Measurements from ENCODE around the gene IQGAP2.

Gene IQGAP2

DNA sequence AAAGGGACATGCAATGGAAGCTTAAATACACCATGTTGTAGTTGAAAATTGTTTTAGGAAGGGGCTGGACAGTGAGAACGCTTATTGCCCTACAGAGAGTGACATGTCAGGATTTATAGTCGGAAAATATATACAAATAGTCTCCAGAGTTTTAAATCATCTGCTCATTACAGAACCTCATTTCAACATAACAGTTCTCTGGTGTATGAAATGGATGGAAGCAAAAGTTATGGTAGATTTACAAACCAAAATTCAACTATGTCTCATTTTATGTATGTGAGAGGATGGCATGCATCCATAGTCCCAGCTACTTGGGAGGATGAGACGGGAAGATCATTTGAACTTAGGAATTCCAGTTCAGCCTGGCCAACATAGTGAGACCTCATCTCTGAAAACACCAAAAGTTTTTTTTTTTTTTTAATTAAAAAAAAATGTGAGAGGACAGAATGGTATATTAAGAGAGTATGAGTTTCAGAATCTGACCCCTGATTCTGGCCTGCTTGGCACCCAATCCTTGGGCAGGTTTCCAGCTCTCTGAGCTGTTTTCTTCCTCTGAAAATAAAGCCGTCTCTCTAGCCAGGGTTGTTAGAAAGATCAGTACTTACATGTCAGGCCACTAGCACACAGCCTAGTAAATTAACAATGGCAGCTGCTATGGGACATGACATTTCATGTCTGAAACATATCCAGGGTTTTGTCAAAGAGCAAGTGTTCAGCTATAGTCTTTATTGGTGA, 40.1 kb downstream of the IQGAP2 start:
- Histone ChIP-seq H3K18ac (ENCODE audit: low read length) (no peak overlapping the region), H2BK12ac (ENCODE audit: low read length) (no peak overlapping the region), H3K14ac (ENCODE audit: low read length) (no peak overlapping the region), H3K9me3 (replicated peaks in 1 of 2; ENCODE audit: control insufficient read depth in 2 of 2, insufficient read depth in 1 of 2, low read depth in 1 of 2, low read length in 2 of 2) (peaks cover 2 to 14% of the 10 kb centered on the region in 2 donors), H2BK15ac (ENCODE audit: low read length) (no peak overlapping the region), H3K4me2 (ENCODE audit: insufficient read depth, low read length, poor library complexity, severe bottlenecking) (no peak overlapping the region), H2AK5ac (ENCODE audit: low read depth, low read length) (no peak overlapping the region), H2BK5ac (ENCODE audit: low read length) (no peak overlapping the region), H4K8ac (ENCODE audit: low read depth, low read length) (no peak overlapping the region), H3K36me3 (replicated peaks in 1 of 2; ENCODE audit: control insufficient read depth in 2 of 2, insufficient read depth in 2 of 2, low read length in 2 of 2) (no peaks in the 10 kb centered on the region), H2AFZ (ENCODE audit: low read length) (no peak overlapping the region), H3K27ac (replicated peaks; ENCODE audit: low read length) (no peak overlapping the region), H2BK120ac (ENCODE audit: low read depth, low read length) (no peak overlapping the region), H4K91ac (ENCODE audit: low read depth, low read length, poor library complexity) (no peak overlapping the region), H3K27me3 (ENCODE audit: control insufficient read depth in 3 of 3, insufficient read depth in 3 of 3, low read depth in 1 of 3, low read length in 3 of 3) (no peaks in the 10 kb centered on the region), H3K79me1 (ENCODE audit: low read depth, low read length) (peaks cover 2% of the 10 kb centered on the region), H3K4ac (ENCODE audit: low read length) (no peak overlapping the region), H3K23ac (ENCODE audit: low read depth, low read length, poor library complexity) (no peak overlapping the region), H3K9ac (ENCODE audit: low read depth, low read length, poor library complexity) (no peak overlapping the region), H3K4me1 (ENCODE audit: control insufficient read depth in 2 of 2, insufficient read depth in 1 of 2, low read depth in 1 of 2, low read length in 2 of 2) (no peaks in the 10 kb centered on the region), H3K4me3 (ENCODE audit: low read length in 2 of 2) (no peak overlapping the region)
- no peak for DNase-seq (ENCODE audit: low spot score)
- no CpG with 5 or more reads among the region's 4 CpGs for WGBS, 2 donors (ENCODE audit: extremely low coverage in 2 of 2, insufficient read length in 2 of 2, insufficient replicate concordance in 1 of 2)

DNA sequence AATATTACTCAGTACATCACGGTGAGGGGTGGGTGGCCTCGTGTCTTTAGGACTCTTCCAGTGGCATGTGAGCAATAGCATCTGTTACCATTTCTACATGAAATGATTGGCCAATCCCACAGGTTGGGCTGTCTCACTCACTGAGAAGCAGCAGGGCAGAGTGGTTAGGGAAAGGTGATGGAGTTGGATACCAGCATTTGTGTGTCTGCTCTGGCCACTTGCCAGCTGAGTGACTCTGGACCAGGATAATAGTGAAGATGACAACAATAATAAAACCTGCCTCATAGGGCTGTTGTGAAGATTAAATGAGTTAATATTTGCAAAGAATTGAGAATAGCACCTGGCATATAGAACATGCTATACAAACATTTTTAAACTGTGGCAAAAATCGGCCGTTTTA, 42.0 kb downstream of the IQGAP2 start:
- H3K9ac ChIP-seq (ENCODE audit: low read depth, low read length, poor library complexity) = no peak overlapping the region
- H3K4me2 ChIP-seq (ENCODE audit: insufficient read depth, low read length, poor library complexity, severe bottlenecking) = no peak overlapping the region
- no peak overlapping the region for H3K23ac ChIP-seq (ENCODE audit: low read depth, low read length, poor library complexity)
- H4K91ac ChIP-seq (ENCODE audit: low read depth, low read length, poor library complexity) = no peak overlapping the region
- H2AK5ac ChIP-seq (ENCODE audit: low read depth, low read length) = no peak overlapping the region
- no peak overlapping the region for H3K18ac ChIP-seq (ENCODE audit: low read length)
- H4K8ac ChIP-seq (ENCODE audit: low read depth, low read length) = no peak overlapping the region
- H2BK120ac ChIP-seq (ENCODE audit: low read depth, low read length) = no peak overlapping the region
- H3K4ac ChIP-seq (ENCODE audit: low read length) = no peak overlapping the region
- no peak overlapping the region for H2AFZ ChIP-seq (ENCODE audit: low read length)
- peaks cover 2 to 5% of the 10 kb centered on the region in 2 donors for H3K9me3 ChIP-seq (replicated peaks in 1 of 2; ENCODE audit: control insufficient read depth in 2 of 2, insufficient read depth in 1 of 2, low read depth in 1 of 2, low read length in 2 of 2)
- no peaks in the 10 kb centered on the region for H3K27me3 ChIP-seq (ENCODE audit: control insufficient read depth in 3 of 3, insufficient read depth in 3 of 3, low read depth in 1 of 3, low read length in 3 of 3)
- no peak overlapping the region for H3K4me3 ChIP-seq (ENCODE audit: low read length in 2 of 2)
- H3K36me3 ChIP-seq (replicated peaks in 1 of 2; ENCODE audit: control insufficient read depth in 2 of 2, insufficient read depth in 2 of 2, low read length in 2 of 2) = peaks cover 0 to 7% of the 10 kb centered on the region in 2 donors
- H3K27ac ChIP-seq (replicated peaks; ENCODE audit: low read length) = no peak overlapping the region
- no CpG with 5 or more reads among the region's 4 CpGs for whole genome bisulfite sequencing, 2 donors (ENCODE audit: extremely low coverage in 2 of 2, insufficient read length in 2 of 2, insufficient replicate concordance in 1 of 2)
- no peak overlapping the region for H3K14ac ChIP-seq (ENCODE audit: low read length)
- H2BK5ac ChIP-seq (ENCODE audit: low read length) = no peak overlapping the region
- no peak overlapping the region for H2BK12ac ChIP-seq (ENCODE audit: low read length)
- no peaks in the 10 kb centered on the region for H3K4me1 ChIP-seq (ENCODE audit: control insufficient read depth in 2 of 2, insufficient read depth in 1 of 2, low read depth in 1 of 2, low read length in 2 of 2)
- no peaks in the 10 kb centered on the region for H3K79me1 ChIP-seq (ENCODE audit: low read depth, low read length)
- no peak overlapping the region for H2BK15ac ChIP-seq (ENCODE audit: low read length)
- no peak for DNase-seq (ENCODE audit: low spot score)

DNA sequence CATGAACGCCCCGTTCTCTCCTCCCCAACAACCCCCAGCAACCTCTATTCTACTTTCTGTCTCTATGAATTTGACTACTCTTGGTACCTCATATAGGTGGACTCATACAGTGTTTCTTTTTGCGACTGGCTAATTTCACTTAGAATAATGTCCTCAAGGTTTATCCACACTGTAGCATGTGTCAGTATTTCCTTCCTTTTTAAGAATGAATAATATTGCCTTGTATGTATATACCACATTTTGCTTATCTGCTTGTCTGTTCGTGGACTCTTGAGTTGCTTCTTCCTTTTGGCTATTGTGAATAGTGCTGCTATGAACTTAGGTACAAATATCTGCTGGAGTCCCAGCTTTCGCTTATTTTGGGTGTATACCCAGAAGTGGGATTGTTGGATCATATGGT, 42.7 kb downstream of the IQGAP2 start:
- Histone ChIP-seq H3K4me3 (ENCODE audit: low read length in 2 of 2) (no peak overlapping the region), H3K9ac (ENCODE audit: low read depth, low read length, poor library complexity) (no peak overlapping the region), H3K9me3 (replicated peaks in 1 of 2; ENCODE audit: control insufficient read depth in 2 of 2, insufficient read depth in 1 of 2, low read depth in 1 of 2, low read length in 2 of 2) (no peaks in the 10 kb centered on the region), H3K36me3 (replicated peaks in 1 of 2; ENCODE audit: control insufficient read depth in 2 of 2, insufficient read depth in 2 of 2, low read length in 2 of 2) (peaks cover 0 to 7% of the 10 kb centered on the region in 2 donors), H3K27me3 (ENCODE audit: control insufficient read depth in 3 of 3, insufficient read depth in 3 of 3, low read depth in 1 of 3, low read length in 3 of 3) (no peaks in the 10 kb centered on the region), H3K4me2 (ENCODE audit: insufficient read depth, low read length, poor library complexity, severe bottlenecking) (no peak overlapping the region), H3K23ac (ENCODE audit: low read depth, low read length, poor library complexity) (no peak overlapping the region), H4K8ac (ENCODE audit: low read depth, low read length) (no peak overlapping the region), H3K27ac (replicated peaks; ENCODE audit: low read length) (no peak overlapping the region), H4K91ac (ENCODE audit: low read depth, low read length, poor library complexity) (no peak overlapping the region), H2BK15ac (ENCODE audit: low read length) (no peak overlapping the region), H3K14ac (ENCODE audit: low read length) (no peak overlapping the region), H2AFZ (ENCODE audit: low read length) (no peak overlapping the region), H2AK5ac (ENCODE audit: low read depth, low read length) (no peak overlapping the region), H3K18ac (ENCODE audit: low read length) (no peak overlapping the region), H3K4me1 (ENCODE audit: control insufficient read depth in 2 of 2, insufficient read depth in 1 of 2, low read depth in 1 of 2, low read length in 2 of 2) (no peaks in the 10 kb centered on the region), H3K4ac (ENCODE audit: low read length) (no peak overlapping the region), H3K79me1 (ENCODE audit: low read depth, low read length) (no peaks in the 10 kb centered on the region), H2BK5ac (ENCODE audit: low read length) (no peak overlapping the region), H2BK12ac (ENCODE audit: low read length) (no peak overlapping the region), H2BK120ac (ENCODE audit: low read depth, low read length) (no peak overlapping the region)
- DNase-seq (ENCODE audit: low spot score) = no peak
- WGBS, 2 donors (ENCODE audit: extremely low coverage in 2 of 2, insufficient read length in 2 of 2, insufficient replicate concordance in 1 of 2) = no CpG with 5 or more reads among the region's 5 CpGs

DNA sequence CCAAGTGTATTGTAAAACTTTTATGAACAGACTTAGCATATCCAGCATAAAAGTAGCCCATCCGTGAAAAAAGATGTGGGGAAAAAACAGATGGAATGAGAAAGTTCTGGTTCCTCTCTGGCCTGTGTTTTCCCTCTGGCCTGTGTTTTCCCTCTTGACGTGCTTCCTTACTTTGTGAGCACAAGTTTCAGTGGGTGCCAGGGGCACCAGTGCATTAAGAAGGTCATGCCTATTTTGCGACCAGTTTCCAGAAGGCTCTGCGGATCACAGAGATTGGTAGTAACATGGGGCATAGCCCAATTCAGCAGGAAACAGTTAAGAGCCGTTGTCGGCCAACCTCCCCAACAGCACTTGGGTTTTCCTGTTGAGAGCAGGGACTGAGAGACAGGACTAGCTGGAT, 43.7 kb downstream of the IQGAP2 start:
- no peak overlapping the region for H3K23ac ChIP-seq (ENCODE audit: low read depth, low read length, poor library complexity)
- H3K14ac ChIP-seq (ENCODE audit: low read length) = no peak overlapping the region
- no peaks in the 10 kb centered on the region for H3K79me1 ChIP-seq (ENCODE audit: low read depth, low read length)
- no peak overlapping the region for H4K8ac ChIP-seq (ENCODE audit: low read depth, low read length)
- no peak overlapping the region for H3K4me2 ChIP-seq (ENCODE audit: insufficient read depth, low read length, poor library complexity, severe bottlenecking)
- H2BK15ac ChIP-seq (ENCODE audit: low read length) = no peak overlapping the region
- no peak overlapping the region for H2AFZ ChIP-seq (ENCODE audit: low read length)
- H3K27ac ChIP-seq (replicated peaks; ENCODE audit: low read length) = no peak overlapping the region
- H2BK12ac ChIP-seq (ENCODE audit: low read length) = no peak overlapping the region
- H2AK5ac ChIP-seq (ENCODE audit: low read depth, low read length) = no peak overlapping the region
- no peaks in the 10 kb centered on the region for H3K27me3 ChIP-seq (ENCODE audit: control insufficient read depth in 3 of 3, insufficient read depth in 3 of 3, low read depth in 1 of 3, low read length in 3 of 3)
- no peak overlapping the region for H3K9ac ChIP-seq (ENCODE audit: low read depth, low read length, poor library complexity)
- no peak overlapping the region for H3K18ac ChIP-seq (ENCODE audit: low read length)
- H3K36me3 ChIP-seq (replicated peaks in 1 of 2; ENCODE audit: control insufficient read depth in 2 of 2, insufficient read depth in 2 of 2, low read length in 2 of 2) = peaks cover 0 to 7% of the 10 kb centered on the region in 2 donors
- H4K91ac ChIP-seq (ENCODE audit: low read depth, low read length, poor library complexity) = no peak overlapping the region
- no peak for DNase-seq (ENCODE audit: low spot score)
- no peak overlapping the region for H2BK120ac ChIP-seq (ENCODE audit: low read depth, low read length)
- H3K4me3 ChIP-seq (ENCODE audit: low read length in 2 of 2) = no peak overlapping the region
- no peaks in the 10 kb centered on the region for H3K9me3 ChIP-seq (replicated peaks in 1 of 2; ENCODE audit: control insufficient read depth in 2 of 2, insufficient read depth in 1 of 2, low read depth in 1 of 2, low read length in 2 of 2)
- H2BK5ac ChIP-seq (ENCODE audit: low read length) = no peak overlapping the region
- no peak overlapping the region for H3K4ac ChIP-seq (ENCODE audit: low read length)
- no CpG with 5 or more reads among the region's 6 CpGs for WGBS, 2 donors (ENCODE audit: extremely low coverage in 2 of 2, insufficient read length in 2 of 2, insufficient replicate concordance in 1 of 2)
- no peaks in the 10 kb centered on the region for H3K4me1 ChIP-seq (ENCODE audit: control insufficient read depth in 2 of 2, insufficient read depth in 1 of 2, low read depth in 1 of 2, low read length in 2 of 2)

Data from neuronal stem cell (in vitro differentiated cells).